HEK293 (cell line): Measurements from ENCODE around the gene PMAIP1.

ENCODE experiments used
- IKZF3 ChIP-seq: fragments of 450-650 bp; IDR thresholded peaks from 2 replicates; pipeline ENCODE4 v1.5.0; 2018; ENCODE audit warnings: missing biosample characterization, mild to moderate bottlenecking, missing genetic modification characterization, moderate library complexity
- KLF10 ChIP-seq: fragments of 450-650 bp; IDR thresholded peaks from 2 replicates; pipeline ENCODE4 v1.5.1; 2018; ENCODE audit warnings: missing biosample characterization, mild to moderate bottlenecking, missing genetic modification characterization
- KLF9 ChIP-seq: fragments of 450-650 bp; formaldehyde crosslinking; IDR thresholded peaks from 2 replicates; pipeline ENCODE4 v1.5.1; 2016; ENCODE audit warnings: missing biosample characterization, missing genetic modification characterization, low read depth
- MYNN ChIP-seq: fragments of 450-650 bp; formaldehyde crosslinking; IDR thresholded peaks from 2 replicates; pipeline ENCODE4 v1.5.1; 2016; ENCODE audit warnings: missing biosample characterization, missing genetic modification characterization, borderline replicate concordance
- ZEB2 ChIP-seq: fragments of 450-650 bp; formaldehyde crosslinking; IDR thresholded peaks from 2 replicates; pipeline ENCODE4 v1.5.1; 2016; ENCODE audit warnings: missing biosample characterization, missing genetic modification characterization
- ZFP37 ChIP-seq: fragments of 450-650 bp; formaldehyde crosslinking; IDR thresholded peaks from 2 replicates; pipeline ENCODE4 v1.5.1; 2016; ENCODE audit warnings: missing biosample characterization, missing genetic modification characterization
- ZFP69B ChIP-seq: fragments of 450-650 bp; formaldehyde crosslinking; IDR thresholded peaks from 2 replicates; pipeline ENCODE4 v1.5.1; 2016; ENCODE audit warnings: missing biosample characterization, missing genetic modification characterization
- ZNF140 ChIP-seq: fragments of 450-650 bp; formaldehyde crosslinking; IDR thresholded peaks from 2 replicates; pipeline ENCODE4 v1.5.1; 2016; ENCODE audit warnings: missing biosample characterization, missing genetic modification characterization
- ZNF175 ChIP-seq: fragments of 450-650 bp; formaldehyde crosslinking; IDR thresholded peaks from 2 replicates; pipeline ENCODE4 v1.5.1; 2016; ENCODE audit warnings: missing biosample characterization, missing genetic modification characterization
- ZNF221 ChIP-seq: fragments of 450-650 bp; formaldehyde crosslinking; IDR thresholded peaks from 2 replicates; pipeline ENCODE4 v1.5.1; 2017; ENCODE audit warnings: missing biosample characterization, missing genetic modification characterization, borderline replicate concordance
- ZNF366 ChIP-seq: fragments of 450-650 bp; formaldehyde crosslinking; conservative IDR thresholded peaks from 2 replicates; pipeline ENCODE4 v1.5.1; 2016; ENCODE audit warnings: missing biosample characterization, missing genetic modification characterization
- ZNF391 ChIP-seq: fragments of 450-650 bp; formaldehyde crosslinking; IDR thresholded peaks from 2 replicates; pipeline ENCODE4 v1.5.1; 2016; ENCODE audit warnings: low read depth, missing biosample characterization, missing genetic modification characterization, borderline replicate concordance
- ZNF394 ChIP-seq: fragments of 450-650 bp; formaldehyde crosslinking; IDR thresholded peaks from 2 replicates; pipeline ENCODE4 v1.5.1; 2016; ENCODE audit warnings: missing biosample characterization, missing genetic modification characterization, mild to moderate bottlenecking, moderate library complexity, borderline replicate concordance
- ZNF610 ChIP-seq: fragments of 450-650 bp; formaldehyde crosslinking; IDR thresholded peaks from 2 replicates; pipeline ENCODE4 v1.5.1; 2016; ENCODE audit warnings: missing biosample characterization, missing genetic modification characterization, borderline replicate concordance
- ZNF654 ChIP-seq: fragments of 450-650 bp; formaldehyde crosslinking; IDR thresholded peaks from 2 replicates; pipeline ENCODE4 v1.5.1; 2016; ENCODE audit warnings: low read depth, missing biosample characterization, missing genetic modification characterization
- ZNF76 ChIP-seq: fragments of 450-650 bp; formaldehyde crosslinking; IDR thresholded peaks from 2 replicates; pipeline ENCODE4; 2016; ENCODE audit warnings: low read depth, missing biosample characterization, missing genetic modification characterization, borderline replicate concordance
- ZSCAN30 ChIP-seq: fragments of 450-650 bp; IDR thresholded peaks from 2 replicates; pipeline ENCODE4 v1.5.1; 2018; ENCODE audit warnings: missing biosample characterization, mild to moderate bottlenecking, missing genetic modification characterization, moderate library complexity
- TF ChIP-seq, protein P1 (sequence below): fragments of 450-650 bp; formaldehyde crosslinking; IDR thresholded peaks from 2 replicates; pipeline ENCODE4 v1.5.1; 2016; ENCODE audit warnings: missing biosample characterization, missing genetic modification characterization
- TF ChIP-seq, protein P2 (sequence below): fragments of 450-650 bp; formaldehyde crosslinking; IDR thresholded peaks from 2 replicates; pipeline ENCODE4 v1.5.1; 2016; ENCODE audit warnings: missing biosample characterization, missing genetic modification characterization
- TF ChIP-seq, protein P3 (sequence below): fragments of 450-650 bp; formaldehyde crosslinking; IDR thresholded peaks from 2 replicates; pipeline ENCODE4 v1.5.1; 2017; ENCODE audit warnings: missing biosample characterization, missing genetic modification characterization
- TF ChIP-seq, protein P4 (sequence below): fragments of 450-650 bp; formaldehyde crosslinking; IDR thresholded peaks from 2 replicates; pipeline ENCODE4 v1.5.1; 2017; ENCODE audit warnings: missing biosample characterization, missing genetic modification characterization
- TF ChIP-seq, protein P5 (sequence below): fragments of 450-650 bp; formaldehyde crosslinking; IDR thresholded peaks from 2 replicates; pipeline ENCODE4 v1.5.1; 2017; ENCODE audit warnings: missing biosample characterization, missing genetic modification characterization
- TF ChIP-seq, protein P6 (sequence below): fragments of 450-650 bp; formaldehyde crosslinking; IDR thresholded peaks from 2 replicates; pipeline ENCODE4 v1.5.1; 2016; ENCODE audit warnings: missing biosample characterization, missing genetic modification characterization
- TF ChIP-seq, protein P7 (sequence below): fragments of 450-650 bp; formaldehyde crosslinking; IDR thresholded peaks from 2 replicates; pipeline ENCODE4 v1.5.1; 2016; ENCODE audit warnings: missing biosample characterization, missing genetic modification characterization

The PMAIP1 gene

DNA sequence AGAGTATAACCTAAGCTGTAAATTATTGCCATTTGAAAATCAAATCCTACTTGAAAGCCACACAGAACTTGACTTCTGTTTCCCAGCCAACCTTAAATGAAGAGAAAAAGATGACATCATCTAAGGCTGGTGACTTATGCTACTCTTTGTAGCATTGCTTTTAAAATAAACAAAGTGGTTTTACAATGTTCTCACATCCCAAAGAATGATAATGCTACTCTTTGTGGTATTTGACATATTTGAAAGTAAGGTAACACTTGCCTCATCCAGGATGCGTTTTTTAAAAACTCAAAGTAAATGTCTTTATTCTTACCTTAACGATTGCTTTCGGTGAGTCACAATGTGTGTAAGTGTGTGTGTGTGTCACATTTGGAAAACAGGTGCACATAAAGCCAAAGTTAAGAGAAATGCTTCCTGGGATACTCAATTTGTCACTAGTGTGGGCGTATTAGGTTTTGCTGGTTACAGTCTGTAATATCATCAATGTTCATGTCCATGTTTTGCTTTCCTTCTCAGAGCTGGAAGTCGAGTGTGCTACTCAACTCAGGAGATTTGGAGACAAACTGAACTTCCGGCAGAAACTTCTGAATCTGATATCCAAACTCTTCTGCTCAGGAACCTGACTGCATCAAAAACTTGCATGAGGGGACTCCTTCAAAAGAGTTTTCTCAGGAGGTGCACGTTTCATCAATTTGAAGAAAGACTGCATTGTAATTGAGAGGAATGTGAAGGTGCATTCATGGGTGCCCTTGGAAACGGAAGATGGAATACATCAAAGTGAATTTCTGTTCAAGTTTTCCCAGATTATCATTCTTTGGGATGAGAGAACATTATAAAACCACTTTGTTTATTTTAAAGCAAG lies 2.6 kb downstream of the PMAIP1 start (continued):
- TF ChIP-seq, protein P1, sequence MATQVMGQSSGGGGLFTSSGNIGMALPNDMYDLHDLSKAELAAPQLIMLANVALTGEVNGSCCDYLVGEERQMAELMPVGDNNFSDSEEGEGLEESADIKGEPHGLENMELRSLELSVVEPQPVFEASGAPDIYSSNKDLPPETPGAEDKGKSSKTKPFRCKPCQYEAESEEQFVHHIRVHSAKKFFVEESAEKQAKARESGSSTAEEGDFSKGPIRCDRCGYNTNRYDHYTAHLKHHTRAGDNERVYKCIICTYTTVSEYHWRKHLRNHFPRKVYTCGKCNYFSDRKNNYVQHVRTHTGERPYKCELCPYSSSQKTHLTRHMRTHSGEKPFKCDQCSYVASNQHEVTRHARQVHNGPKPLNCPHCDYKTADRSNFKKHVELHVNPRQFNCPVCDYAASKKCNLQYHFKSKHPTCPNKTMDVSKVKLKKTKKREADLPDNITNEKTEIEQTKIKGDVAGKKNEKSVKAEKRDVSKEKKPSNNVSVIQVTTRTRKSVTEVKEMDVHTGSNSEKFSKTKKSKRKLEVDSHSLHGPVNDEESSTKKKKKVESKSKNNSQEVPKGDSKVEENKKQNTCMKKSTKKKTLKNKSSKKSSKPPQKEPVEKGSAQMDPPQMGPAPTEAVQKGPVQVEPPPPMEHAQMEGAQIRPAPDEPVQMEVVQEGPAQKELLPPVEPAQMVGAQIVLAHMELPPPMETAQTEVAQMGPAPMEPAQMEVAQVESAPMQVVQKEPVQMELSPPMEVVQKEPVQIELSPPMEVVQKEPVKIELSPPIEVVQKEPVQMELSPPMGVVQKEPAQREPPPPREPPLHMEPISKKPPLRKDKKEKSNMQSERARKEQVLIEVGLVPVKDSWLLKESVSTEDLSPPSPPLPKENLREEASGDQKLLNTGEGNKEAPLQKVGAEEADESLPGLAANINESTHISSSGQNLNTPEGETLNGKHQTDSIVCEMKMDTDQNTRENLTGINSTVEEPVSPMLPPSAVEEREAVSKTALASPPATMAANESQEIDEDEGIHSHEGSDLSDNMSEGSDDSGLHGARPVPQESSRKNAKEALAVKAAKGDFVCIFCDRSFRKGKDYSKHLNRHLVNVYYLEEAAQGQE (tag by site-specific recombination) = no peak
- TF ChIP-seq, protein P2, sequence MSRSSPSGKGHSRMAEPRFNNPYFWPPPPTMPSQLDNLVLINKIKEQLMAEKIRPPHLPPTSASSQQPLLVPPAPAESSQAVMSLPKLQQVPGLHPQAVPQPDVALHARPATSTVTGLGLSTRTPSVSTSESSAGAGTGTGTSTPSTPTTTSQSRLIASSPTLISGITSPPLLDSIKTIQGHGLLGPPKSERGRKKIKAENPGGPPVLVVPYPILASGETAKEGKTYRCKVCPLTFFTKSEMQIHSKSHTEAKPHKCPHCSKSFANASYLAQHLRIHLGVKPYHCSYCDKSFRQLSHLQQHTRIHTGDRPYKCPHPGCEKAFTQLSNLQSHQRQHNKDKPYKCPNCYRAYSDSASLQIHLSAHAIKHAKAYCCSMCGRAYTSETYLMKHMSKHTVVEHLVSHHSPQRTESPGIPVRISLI (tag by site-specific recombination) = peak; percentile 79
- 0 out of 2 replicates have a peak, but pooled peaks have one; percentile 52 for TF ChIP-seq ZEB2 (tag by site-specific recombination)
- no peak for TF ChIP-seq ZNF654
- TF ChIP-seq, protein P3, sequence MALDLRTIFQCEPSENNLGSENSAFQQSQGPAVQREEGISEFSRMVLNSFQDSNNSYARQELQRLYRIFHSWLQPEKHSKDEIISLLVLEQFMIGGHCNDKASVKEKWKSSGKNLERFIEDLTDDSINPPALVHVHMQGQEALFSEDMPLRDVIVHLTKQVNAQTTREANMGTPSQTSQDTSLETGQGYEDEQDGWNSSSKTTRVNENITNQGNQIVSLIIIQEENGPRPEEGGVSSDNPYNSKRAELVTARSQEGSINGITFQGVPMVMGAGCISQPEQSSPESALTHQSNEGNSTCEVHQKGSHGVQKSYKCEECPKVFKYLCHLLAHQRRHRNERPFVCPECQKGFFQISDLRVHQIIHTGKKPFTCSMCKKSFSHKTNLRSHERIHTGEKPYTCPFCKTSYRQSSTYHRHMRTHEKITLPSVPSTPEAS = peak; percentile 72
- TF ChIP-seq ZSCAN30 (tag by site-specific recombination) = peak; percentile 41; the same call in 1 of the 2 replicates
- peak; percentile 32; the same call in 1 of the 2 replicates for TF ChIP-seq KLF10 (tag by site-specific recombination)
- no peak for TF ChIP-seq ZNF221 (tag by site-specific recombination)
- TF ChIP-seq ZNF610 (tag by site-specific recombination) = no peak
- no peak for TF ChIP-seq ZNF175 (tag by site-specific recombination)
- TF ChIP-seq ZNF76 (tag by site-specific recombination) = peak; percentile 38; the same call in 1 of the 2 replicates
- TF ChIP-seq, protein P4, sequence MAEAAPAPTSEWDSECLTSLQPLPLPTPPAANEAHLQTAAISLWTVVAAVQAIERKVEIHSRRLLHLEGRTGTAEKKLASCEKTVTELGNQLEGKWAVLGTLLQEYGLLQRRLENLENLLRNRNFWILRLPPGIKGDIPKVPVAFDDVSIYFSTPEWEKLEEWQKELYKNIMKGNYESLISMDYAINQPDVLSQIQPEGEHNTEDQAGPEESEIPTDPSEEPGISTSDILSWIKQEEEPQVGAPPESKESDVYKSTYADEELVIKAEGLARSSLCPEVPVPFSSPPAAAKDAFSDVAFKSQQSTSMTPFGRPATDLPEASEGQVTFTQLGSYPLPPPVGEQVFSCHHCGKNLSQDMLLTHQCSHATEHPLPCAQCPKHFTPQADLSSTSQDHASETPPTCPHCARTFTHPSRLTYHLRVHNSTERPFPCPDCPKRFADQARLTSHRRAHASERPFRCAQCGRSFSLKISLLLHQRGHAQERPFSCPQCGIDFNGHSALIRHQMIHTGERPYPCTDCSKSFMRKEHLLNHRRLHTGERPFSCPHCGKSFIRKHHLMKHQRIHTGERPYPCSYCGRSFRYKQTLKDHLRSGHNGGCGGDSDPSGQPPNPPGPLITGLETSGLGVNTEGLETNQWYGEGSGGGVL (tag by site-specific recombination) = peak; percentile 49; the same call in 1 of the 2 replicates
- TF ChIP-seq, protein P5, sequence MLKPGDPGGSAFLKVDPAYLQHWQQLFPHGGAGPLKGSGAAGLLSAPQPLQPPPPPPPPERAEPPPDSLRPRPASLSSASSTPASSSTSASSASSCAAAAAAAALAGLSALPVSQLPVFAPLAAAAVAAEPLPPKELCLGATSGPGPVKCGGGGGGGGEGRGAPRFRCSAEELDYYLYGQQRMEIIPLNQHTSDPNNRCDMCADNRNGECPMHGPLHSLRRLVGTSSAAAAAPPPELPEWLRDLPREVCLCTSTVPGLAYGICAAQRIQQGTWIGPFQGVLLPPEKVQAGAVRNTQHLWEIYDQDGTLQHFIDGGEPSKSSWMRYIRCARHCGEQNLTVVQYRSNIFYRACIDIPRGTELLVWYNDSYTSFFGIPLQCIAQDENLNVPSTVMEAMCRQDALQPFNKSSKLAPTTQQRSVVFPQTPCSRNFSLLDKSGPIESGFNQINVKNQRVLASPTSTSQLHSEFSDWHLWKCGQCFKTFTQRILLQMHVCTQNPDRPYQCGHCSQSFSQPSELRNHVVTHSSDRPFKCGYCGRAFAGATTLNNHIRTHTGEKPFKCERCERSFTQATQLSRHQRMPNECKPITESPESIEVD (tag by site-specific recombination) = peak; percentile 82
- peak; percentile 89 for TF ChIP-seq ZNF366 (tag by site-specific recombination)
- no peak for TF ChIP-seq KLF9
- no peak for TF ChIP-seq MYNN
- TF ChIP-seq, protein P6, sequence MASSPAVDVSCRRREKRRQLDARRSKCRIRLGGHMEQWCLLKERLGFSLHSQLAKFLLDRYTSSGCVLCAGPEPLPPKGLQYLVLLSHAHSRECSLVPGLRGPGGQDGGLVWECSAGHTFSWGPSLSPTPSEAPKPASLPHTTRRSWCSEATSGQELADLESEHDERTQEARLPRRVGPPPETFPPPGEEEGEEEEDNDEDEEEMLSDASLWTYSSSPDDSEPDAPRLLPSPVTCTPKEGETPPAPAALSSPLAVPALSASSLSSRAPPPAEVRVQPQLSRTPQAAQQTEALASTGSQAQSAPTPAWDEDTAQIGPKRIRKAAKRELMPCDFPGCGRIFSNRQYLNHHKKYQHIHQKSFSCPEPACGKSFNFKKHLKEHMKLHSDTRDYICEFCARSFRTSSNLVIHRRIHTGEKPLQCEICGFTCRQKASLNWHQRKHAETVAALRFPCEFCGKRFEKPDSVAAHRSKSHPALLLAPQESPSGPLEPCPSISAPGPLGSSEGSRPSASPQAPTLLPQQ (tag by site-specific recombination) = peak; percentile 57
- TF ChIP-seq ZNF391 (tag by site-specific recombination) = peak; percentile 42; the same call in 1 of the 2 replicates
- TF ChIP-seq ZNF394 (tag by site-specific recombination) = peak; percentile 79
- TF ChIP-seq, protein P7, sequence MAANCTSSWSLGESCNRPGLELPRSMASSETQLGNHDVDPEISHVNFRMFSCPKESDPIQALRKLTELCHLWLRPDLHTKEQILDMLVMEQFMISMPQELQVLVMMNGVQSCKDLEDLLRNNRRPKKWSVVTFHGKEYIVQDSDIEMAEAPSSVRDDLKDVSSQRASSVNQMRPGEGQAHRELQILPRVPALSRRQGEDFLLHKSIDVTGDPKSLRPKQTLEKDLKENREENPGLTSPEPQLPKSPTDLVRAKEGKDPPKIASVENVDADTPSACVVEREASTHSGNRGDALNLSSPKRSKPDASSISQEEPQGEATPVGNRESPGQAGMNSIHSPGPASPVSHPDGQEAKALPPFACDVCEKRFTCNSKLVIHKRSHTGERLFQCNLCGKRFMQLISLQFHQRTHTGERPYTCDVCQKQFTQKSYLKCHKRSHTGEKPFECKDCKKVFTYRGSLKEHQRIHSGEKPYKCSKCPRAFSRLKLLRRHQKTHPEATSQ (tag by site-specific recombination) = no peak
- no peak for TF ChIP-seq ZNF140 (tag by site-specific recombination)
- TF ChIP-seq ZFP69B (tag by site-specific recombination) = no peak
- TF ChIP-seq ZFP37 (tag by site-specific recombination) = peak; percentile 86
- TF ChIP-seq IKZF3 (tag by site-specific recombination) = peak; percentile 17; the same call in 1 of the 2 replicates
